Activated CD4-positive, alpha-beta T cell treated with anti-CD3 and anti-CD28 coated beads, Interleukin-2, Interleukin-4, amounts not matched to agents 100 ng/mL and 50 ng/mL, durations not matched to agents 16 hours and 8 hours (primary cell): ENCODE results near the gene GRIP1.
A peak's percentile ranks its signal among the peaks of the same experiment; 100 is the strongest.

Source experiments
- DNase-seq: peaks from one replicate; pipeline ENCODE4 v3.0.0-alpha.2; 2020; ENCODE audit warnings: low spot score

The GRIP1 gene

GRCh38 chr12:66320996-66321395 lies 357.9 kb downstream of the GRIP1 start:
- DNase-seq: no peak

- DNase-seq: no peak
These were observed 359.5 kb downstream of the GRIP1 start for GRCh38 chr12:66319266-66319954.

GRCh38 chr12:66314278-66314677 lies 364.6 kb downstream of the GRIP1 start:
- DNase-seq: no peak

DNA sequence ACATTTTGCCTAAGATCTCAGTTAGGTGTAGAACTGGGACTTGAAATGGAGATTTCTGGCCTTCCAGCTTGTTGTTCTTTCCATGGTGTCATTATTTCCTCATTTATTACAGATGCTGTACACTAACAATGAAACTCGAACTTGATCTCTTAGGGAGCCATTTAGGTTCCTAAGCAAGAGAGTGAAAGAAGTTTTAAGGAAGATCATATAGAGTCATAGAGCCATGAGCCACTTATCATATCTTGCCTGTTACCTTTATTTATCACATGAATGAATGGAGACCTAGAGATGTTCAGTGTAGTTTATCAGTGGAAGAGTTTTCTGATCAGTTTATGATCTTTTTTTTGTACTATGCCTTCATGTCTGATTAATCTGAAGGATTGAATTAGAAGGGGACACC lies 366.7 kb downstream of the GRIP1 start:
- no peak for DNase-seq

- DNase-seq: no peak
These were observed 369.3 kb downstream of the GRIP1 start for GRCh38 chr12:66309606-66310005.

DNA sequence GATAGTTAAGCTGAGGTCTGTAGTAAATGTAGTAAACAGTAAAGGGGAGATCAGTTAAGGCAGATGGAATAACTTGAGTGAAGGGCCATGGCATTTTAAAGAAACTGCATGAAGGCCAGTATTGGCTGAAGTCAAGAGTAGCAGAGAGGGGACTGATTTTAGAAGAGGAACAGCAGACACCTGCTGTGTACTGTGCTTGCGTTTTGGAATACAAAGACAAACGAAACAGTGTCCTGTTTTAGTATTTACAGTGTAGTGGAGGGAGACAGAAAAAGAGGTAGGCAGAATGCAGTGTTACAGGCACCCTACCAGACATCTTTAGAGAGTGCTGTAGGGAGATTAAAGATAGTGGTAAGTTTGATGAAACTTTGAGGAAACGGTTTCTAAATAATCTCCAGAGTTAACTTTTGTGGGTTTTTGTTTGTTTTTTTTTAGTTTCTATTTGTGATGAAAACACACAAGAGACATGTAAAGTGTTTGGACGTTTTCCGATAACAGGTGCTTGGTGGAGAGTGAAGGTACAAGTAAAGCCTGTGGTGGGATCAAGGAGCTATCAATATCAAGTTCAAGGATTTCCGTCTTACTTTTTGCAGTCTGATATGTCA lies 374.5 kb downstream of the GRIP1 start:
- DNase-seq: peak; percentile 17

DNA sequence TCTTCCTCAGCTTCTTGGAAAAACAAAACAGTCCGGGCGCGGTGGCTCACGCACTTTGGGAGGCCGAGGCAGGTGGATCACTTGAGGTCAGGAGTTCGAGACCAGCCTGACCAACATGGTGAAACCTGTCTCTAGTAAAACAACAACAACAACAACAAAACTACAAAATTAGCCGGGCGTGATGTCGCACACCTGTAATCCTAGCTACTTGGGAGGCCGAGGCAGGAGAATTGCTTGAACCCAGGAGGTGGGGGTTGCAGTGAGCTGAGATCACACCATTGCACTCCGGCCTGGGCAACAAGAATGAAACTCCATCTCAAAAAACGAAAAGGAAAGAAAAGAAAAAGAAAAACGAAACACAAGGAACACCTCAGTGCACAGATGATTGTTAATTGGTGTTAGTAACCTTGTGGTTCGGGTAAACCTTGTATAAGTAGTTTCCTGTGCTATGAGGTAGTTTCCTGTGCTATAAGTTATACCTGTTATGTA lies 375.5 kb downstream of the GRIP1 start:
- DNase-seq: peak; percentile 68

DNA sequence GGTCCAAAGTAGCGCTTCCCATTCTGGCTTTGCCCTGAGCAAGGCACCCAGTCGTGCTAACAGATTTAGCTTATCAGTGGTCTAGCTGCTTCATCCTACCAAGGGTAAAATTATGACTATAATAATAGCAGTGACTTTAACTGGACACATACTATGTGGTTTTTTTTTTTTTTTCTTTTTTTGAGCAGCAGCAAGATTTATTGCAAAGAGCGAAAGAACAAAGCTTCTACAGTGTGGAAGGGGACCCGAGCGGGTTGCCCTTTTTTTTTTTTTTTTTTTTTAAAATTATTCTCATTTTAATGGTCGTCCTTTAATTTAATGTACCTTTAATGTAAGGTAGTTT lies 376.1 kb downstream of the GRIP1 start:
- no peak for DNase-seq

- DNase-seq: peak; percentile 99
These were observed 376.7 kb downstream of the GRIP1 start, which contains the start of gene HELB for GRCh38 chr12:66301944-66302826. TSS of gene HELB (plus strand) at chr12:66302493. CDS start at chr12:66302604, 111 bp downstream.

- no peak for DNase-seq
These were observed 381.0 kb downstream of the GRIP1 start for GRCh38 chr12:66297923-66298322.
